T-helper 2 cell treated with Interferon-gamma antibody and Interleukin-4, amounts not matched to agents 5 μg/mL and 100 μg/mL, for 36 hours (primary cell): Measurements from ENCODE around the gene SPINK2.

Source experiments
- DNase-seq: peaks from one replicate; pipeline ENCODE4 v3.0.0; 2021; ENCODE audit warnings: low spot score
- H3K27ac Mint-ChIP-seq: one replicate; pipeline ENCODE4 v1.8.0; 2021; ENCODE audit warnings: mild to moderate bottlenecking, mixed read lengths
- H3K27me3 Mint-ChIP-seq: one replicate; pipeline ENCODE4 v1.8.0; 2021; ENCODE audit warnings: low read depth, mixed read lengths
- H3K36me3 Mint-ChIP-seq: one replicate; pipeline ENCODE4 v1.8.0; 2021; ENCODE audit warnings: low read depth, mixed read lengths
- H3K4me1 Mint-ChIP-seq: one replicate; pipeline ENCODE4 v1.8.0; 2021; ENCODE audit warnings: low read depth, mixed read lengths
- H3K4me3 Mint-ChIP-seq: one replicate; pipeline ENCODE4 v1.8.0; 2022; ENCODE audit warnings: mild to moderate bottlenecking, moderate library complexity, mixed read lengths
- H3K9me3 Mint-ChIP-seq: one replicate; pipeline ENCODE4 v1.8.0; 2021; ENCODE audit warnings: mixed read lengths

SPINK2 gene

DNA sequence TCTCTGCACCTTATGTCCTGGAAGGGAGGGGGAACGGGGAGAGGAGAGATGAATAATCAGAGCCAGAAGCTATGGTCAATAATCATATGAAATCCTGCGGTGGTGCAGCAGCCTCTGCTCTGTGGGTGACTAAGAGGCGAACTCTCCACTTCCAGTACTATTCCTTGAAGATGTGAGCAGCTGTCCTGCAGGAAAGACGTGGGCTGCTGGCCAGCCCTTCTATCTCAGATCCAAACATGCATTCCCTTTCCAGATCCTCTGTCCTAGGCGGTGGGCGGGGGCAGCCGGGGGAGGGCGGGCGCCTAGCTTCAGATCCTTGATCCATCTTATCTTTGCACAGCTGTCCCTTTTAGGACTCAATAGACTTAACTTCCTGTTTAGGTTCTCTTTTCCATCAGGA lies 34.5 kb downstream of the SPINK2 start:
- Mint-ChIP-seq H3K4me1 (no peaks in the 10 kb centered on the region), H3K9me3 (no peaks in the 10 kb centered on the region), H3K4me3 (no peak overlapping the region), H3K27ac (no peak overlapping the region), H3K27me3 (peaks cover 21% of the 10 kb centered on the region), H3K36me3 (no peaks in the 10 kb centered on the region)
- DNase-seq: no peak

DNA sequence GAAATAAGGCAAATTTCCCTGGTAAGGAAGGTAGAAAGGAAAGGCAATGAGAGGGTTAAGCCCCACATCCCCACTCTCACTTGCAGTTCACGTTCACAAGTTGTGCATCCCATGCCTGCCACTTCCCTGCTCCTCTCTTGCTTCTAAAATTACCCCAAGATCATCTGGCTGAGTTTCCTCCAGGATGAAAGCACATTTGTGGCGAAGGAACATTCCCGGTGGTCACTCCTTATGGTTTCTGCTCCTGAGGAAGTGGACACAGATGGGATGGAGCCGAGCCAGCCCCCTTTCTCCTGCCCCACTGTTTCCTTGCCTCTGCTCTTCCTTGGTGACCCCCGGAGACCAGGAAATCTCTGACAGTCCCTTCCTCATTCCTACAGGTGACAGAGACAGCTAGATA lies 37.5 kb downstream of the SPINK2 start:
- no peak for DNase-seq
- Mint-ChIP-seq H3K9me3 (no peaks in the 10 kb centered on the region), H3K4me3 (no peak overlapping the region), H3K4me1 (no peaks in the 10 kb centered on the region), H3K36me3 (no peaks in the 10 kb centered on the region), H3K27me3 (peaks cover 21% of the 10 kb centered on the region), H3K27ac (no peak overlapping the region)

DNA sequence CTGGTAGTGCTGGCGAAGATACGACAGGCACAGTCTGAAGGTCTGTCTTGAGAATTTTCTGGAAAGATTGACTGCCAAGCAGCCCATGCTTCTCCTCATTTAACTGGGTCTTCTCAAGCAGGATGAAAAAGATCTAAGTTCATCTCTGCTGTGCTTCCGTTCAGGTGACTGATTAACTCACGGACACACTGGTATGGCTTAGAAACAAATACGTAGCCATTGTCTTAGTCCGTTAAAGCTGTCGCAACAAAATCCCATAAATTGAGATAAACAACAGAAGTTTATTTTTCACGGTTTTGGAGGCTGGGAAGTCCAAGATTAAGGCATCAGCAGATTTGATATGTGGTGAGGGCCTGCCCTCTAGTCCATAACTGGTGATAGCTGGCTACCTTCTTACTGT lies 39.5 kb downstream of the SPINK2 start:
- Mint-ChIP-seq H3K4me1 (no peaks in the 10 kb centered on the region), H3K4me3 (no peak overlapping the region), H3K27me3 (peaks cover 21% of the 10 kb centered on the region), H3K27ac (no peak overlapping the region), H3K9me3 (no peaks in the 10 kb centered on the region), H3K36me3 (no peaks in the 10 kb centered on the region)
- no peak for DNase-seq

DNA sequence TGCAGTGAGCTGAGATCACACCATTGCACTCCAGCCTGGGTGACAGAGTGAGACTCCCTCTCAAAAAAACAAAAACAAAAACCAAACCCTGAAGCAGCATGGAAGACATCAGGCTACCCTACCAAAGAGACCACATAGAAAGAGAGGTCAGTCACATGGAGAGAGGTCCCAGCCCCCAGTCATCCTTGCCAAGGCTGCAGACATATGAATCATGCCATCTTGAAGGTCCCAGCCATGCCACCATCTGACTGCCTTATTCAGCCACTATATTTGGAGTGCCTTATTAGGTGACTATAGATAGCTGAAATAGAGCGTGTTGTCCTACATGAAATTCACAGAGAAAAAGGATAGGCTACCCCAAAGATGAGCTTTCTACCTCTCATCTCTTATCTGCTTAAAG lies 48.2 kb downstream of the SPINK2 start:
- peaks cover 3% of the 10 kb centered on the region for H3K27me3 Mint-ChIP-seq
- no peaks in the 10 kb centered on the region for H3K9me3 Mint-ChIP-seq
- H3K4me1 Mint-ChIP-seq: peaks cover 2% of the 10 kb centered on the region
- no peaks in the 10 kb centered on the region for H3K36me3 Mint-ChIP-seq
- no peak for DNase-seq
- no peak overlapping the region for H3K4me3 Mint-ChIP-seq
- no peak overlapping the region for H3K27ac Mint-ChIP-seq

DNA sequence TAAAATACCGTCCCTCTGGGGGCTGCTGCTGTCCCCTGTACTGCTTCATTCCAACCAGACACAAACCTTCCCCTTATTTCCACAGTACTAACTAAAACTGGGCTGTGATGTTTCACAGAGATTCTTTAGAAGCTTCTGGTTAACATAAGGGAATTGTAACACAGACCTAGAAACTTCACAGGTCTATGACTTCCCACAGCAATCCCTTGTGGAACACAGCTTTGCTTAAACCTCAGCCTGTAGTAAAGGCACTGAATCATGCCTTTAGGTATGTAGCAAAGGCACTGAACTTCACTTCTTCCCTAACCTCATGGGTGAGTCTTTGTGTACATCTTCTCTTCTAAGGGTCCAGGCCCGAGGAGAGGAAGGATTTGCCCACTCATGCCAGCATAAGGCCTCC lies 49.4 kb downstream of the SPINK2 start:
- Mint-ChIP-seq H3K27me3 (peaks cover 3% of the 10 kb centered on the region), H3K4me3 (no peak overlapping the region), H3K36me3 (no peaks in the 10 kb centered on the region), H3K9me3 (no peaks in the 10 kb centered on the region), H3K27ac (no peak overlapping the region), H3K4me1 (peaks cover 3% of the 10 kb centered on the region)
- no peak for DNase-seq

DNA sequence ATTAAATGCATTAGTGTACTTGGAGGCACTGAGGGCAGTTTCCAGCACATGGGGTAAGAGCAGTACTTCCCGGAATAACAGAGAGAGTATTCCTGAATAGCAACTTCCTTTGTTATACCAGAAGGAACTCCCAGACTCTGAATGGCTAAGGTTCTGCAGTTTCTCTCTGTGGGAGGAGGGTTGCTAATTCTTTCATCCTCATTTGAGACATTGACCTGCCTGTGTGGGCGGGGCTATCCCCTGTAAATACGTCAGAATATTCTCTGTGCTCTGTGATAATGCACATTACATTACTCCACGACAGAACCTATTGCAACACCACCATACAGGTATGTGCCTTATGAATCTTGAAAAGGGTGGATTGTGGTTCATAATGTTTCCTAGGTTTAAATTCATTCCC lies 52.7 kb downstream of the SPINK2 start:
- Mint-ChIP-seq H3K36me3 (no peaks in the 10 kb centered on the region), H3K27ac (no peak overlapping the region), H3K27me3 (peaks cover 5% of the 10 kb centered on the region), H3K4me1 (peaks cover 11% of the 10 kb centered on the region), H3K9me3 (no peaks in the 10 kb centered on the region), H3K4me3 (no peak overlapping the region)
- DNase-seq: no peak

DNA sequence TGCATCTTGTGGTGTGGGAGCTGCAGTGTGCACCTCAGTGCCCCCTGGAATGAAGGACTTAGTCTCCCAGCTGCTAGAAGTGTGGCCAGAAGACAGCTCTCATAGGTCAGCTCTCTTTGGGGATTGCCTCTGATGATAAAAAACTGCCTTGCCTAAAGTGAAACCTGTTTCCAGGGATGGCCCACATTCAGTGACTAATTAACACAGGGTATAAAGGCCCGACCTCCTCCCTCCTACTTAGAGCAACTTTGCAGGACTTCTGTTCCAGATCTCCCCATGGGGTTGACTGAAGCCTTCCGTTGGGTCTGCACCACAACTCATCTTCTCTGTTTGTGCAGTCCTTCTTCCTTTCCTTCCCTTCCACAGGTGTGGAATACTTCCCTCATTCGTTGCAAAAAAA lies 53.2 kb downstream of the SPINK2 start:
- no peaks in the 10 kb centered on the region for H3K36me3 Mint-ChIP-seq
- peaks cover 5% of the 10 kb centered on the region for H3K27me3 Mint-ChIP-seq
- no peak for DNase-seq
- H3K27ac Mint-ChIP-seq: no peak overlapping the region
- H3K4me3 Mint-ChIP-seq: no peak overlapping the region
- no peaks in the 10 kb centered on the region for H3K9me3 Mint-ChIP-seq
- peaks cover 11% of the 10 kb centered on the region for H3K4me1 Mint-ChIP-seq

DNA sequence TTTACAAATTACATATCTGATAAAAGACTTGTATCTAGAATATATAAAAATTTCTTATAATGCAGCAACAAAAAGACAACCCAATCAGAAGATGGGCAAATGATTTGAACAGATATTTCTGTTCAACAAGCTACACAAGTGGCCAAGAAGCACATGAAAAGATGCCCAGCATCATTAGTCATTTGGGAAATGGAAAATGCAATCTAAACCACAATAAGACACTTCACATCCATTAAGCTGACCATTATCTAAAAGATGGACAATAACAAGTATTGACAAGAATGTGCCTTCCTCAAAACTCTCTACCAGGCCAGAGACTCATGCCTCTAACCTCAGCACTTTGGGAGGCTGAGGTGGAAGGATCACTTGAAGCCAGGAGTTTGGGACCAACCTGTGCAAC lies 53.9 kb downstream of the SPINK2 start:
- Mint-ChIP-seq H3K4me1 (peaks cover 14% of the 10 kb centered on the region), H3K27ac (no peak overlapping the region), H3K36me3 (no peaks in the 10 kb centered on the region), H3K9me3 (no peaks in the 10 kb centered on the region), H3K4me3 (no peak overlapping the region), H3K27me3 (peaks cover 5% of the 10 kb centered on the region)
- DNase-seq: no peak

DNA sequence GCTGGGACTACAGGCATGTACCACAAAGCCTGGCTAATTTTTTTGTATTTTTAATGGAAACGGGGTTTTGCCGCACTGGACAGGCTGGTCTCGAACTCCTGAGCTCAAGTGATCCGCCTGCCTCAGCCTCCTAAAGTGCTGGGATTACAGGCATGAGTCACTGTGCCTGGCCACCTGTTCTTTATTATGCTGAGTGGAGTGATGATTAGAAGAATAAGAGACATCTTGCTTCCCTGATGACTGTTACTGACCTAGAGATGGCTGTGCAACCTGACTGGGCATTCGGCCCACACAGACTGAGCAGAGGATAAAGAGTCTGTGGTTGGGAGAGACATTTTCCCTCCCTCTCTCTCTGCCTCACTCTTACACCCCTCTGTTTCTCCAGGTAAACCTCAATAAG lies 56.7 kb downstream of the SPINK2 start:
- Mint-ChIP-seq H3K27ac (no peak overlapping the region), H3K4me3 (no peak overlapping the region), H3K27me3 (peaks cover 7% of the 10 kb centered on the region), H3K36me3 (no peaks in the 10 kb centered on the region), H3K9me3 (no peaks in the 10 kb centered on the region), H3K4me1 (peaks cover 20% of the 10 kb centered on the region)
- DNase-seq: no peak

DNA sequence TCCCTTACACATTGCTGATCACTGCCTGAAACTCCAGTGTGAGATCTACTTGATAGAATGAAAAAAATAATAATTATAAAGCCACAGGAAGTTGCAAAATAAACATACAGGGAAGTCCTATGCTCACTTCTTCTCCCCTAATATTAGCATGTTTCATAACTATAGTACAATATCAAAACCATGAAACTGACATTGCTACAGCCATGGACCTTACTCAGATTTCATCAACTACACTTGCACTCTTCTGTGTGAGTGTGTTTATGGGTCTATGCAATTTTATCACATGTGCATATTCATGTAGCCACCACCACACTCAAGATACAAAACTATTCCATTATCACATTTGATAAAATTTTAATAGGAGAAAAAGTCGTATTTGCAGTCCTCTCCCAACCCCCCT lies 57.3 kb downstream of the SPINK2 start:
- no peak for DNase-seq
- Mint-ChIP-seq H3K4me3 (no peak overlapping the region), H3K27me3 (peaks cover 7% of the 10 kb centered on the region), H3K27ac (no peak overlapping the region), H3K36me3 (no peaks in the 10 kb centered on the region), H3K9me3 (no peaks in the 10 kb centered on the region), H3K4me1 (peaks cover 23% of the 10 kb centered on the region)

DNA sequence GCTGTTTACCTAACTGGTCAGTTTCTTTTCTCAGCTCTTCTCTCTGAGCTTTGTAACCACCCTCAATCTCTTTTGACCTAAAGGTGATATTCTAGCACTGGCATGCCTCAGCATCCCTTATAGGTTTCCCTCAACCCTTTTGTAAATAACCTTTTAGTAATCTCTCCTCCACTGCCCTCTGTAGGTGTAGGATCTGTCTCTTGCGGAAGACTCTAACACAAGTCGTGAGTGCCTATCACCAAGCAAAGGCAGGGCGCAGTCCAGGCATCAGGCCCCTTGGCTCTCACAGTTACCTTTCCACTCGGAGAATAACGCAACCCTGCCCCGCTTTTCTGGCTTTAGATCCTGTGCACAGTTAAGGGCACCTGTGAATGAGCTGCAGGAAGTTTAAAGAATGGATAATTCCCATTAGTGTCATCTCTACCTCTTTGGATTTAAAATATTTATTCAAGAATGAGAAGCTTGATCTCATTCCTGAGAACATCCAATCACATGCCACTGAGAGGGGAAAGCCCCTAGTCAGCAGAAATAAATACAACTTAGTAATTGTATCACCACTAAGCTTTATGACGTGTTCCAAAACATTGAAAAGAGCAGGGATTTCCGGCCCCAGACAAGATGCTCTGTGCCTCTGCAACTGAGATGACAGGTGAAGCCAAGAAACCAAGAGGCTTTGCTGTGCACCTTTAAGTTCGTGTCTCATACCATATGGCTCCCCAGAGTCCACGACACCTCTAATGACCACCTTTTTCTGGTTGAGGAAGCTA lies 58.8 kb downstream of the SPINK2 start:
- H3K27me3 Mint-ChIP-seq: peaks cover 7% of the 10 kb centered on the region
- no peaks in the 10 kb centered on the region for H3K36me3 Mint-ChIP-seq
- DNase-seq: no peak
- H3K4me3 Mint-ChIP-seq: no peak overlapping the region
- H3K9me3 Mint-ChIP-seq: no peaks in the 10 kb centered on the region
- H3K4me1 Mint-ChIP-seq: peaks cover 34% of the 10 kb centered on the region
- H3K27ac Mint-ChIP-seq: no peak overlapping the region

DNA sequence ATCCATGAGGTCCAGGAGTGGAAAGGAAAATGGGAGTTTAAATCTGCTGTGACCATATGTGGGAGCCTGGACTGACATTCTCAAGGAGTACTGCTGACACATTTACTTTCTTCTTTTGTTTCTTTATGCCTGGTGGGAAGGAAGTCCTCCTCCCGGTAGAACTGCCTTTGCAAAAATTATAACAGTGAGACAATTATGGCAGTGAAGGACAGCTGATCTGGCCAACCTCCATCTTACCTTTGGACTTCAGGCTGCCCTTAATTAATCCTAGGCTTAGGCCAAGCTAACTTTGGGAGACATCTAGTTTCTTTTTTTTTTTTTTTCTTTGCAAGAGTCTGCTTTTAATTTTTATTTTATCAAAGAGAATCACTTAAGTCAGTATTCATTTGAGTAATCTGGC lies 61.3 kb downstream of the SPINK2 start:
- H3K27me3 Mint-ChIP-seq: peaks cover 6% of the 10 kb centered on the region
- no peak for DNase-seq
- H3K27ac Mint-ChIP-seq: no peak overlapping the region

More for the DNA sequence above, 61.3 kb downstream of the SPINK2 start:
- Mint-ChIP-seq H3K9me3 (no peaks in the 10 kb centered on the region), H3K4me3 (no peak overlapping the region), H3K36me3 (no peaks in the 10 kb centered on the region), H3K4me1 (peaks cover 53% of the 10 kb centered on the region)
